K562 (cell line): ENCODE results near the gene CTBP2. TPM values are rescaled to one million over a fixed set of nuclear protein-coding genes. Genes with fewer than 3 reads are reported as not detected.

Experiments used
- CHD7 ChIP-seq: fragments of 200-600 bp; sonication (generic); IDR thresholded peaks from one replicate; pipeline ENCODE4 v1.6.1; 2012; ENCODE audit warnings: mild to moderate bottlenecking, low read depth, low read length, inconsistent platforms
- ELF2 ChIP-seq: fragments of 250-450 bp; sonication (Bioruptor Pico); IDR thresholded peaks from 2 replicates; pipeline ENCODE4 v1.5.0; 2021; ENCODE audit warnings: mild to moderate bottlenecking
- ERF ChIP-seq: fragments of 450-650 bp; formaldehyde crosslinking; IDR thresholded peaks from 2 replicates; pipeline ENCODE4 v1.4.0; 2020; ENCODE audit warnings: mild to moderate bottlenecking, mixed read lengths
- NKRF ChIP-seq: fragments of 450-650 bp; IDR thresholded peaks from 2 replicates; pipeline ENCODE4 v1.6.1; 2016; ENCODE audit warnings: borderline replicate concordance
- NR4A1 ChIP-seq, 2 experiments: fragments of 250-450 bp in 1 of 2; fragments of 450-650 bp in 1 of 2; sonication (Bioruptor Pico) in 1 of 2; IDR thresholded peaks; 2 replicates each; pipeline versions ENCODE4 v1.4.0 to v1.6.1; 2016 to 2020; ENCODE audit warnings: mild to moderate bottlenecking in 2 of 2, missing compliant biosample characterization in 1 of 2, missing genetic modification characterization in 1 of 2, moderate library complexity in 1 of 2
- RAD51 ChIP-seq: fragments of 450-650 bp; IDR thresholded peaks from 2 replicates; pipeline ENCODE4 v1.7.1; 2016; ENCODE audit warnings: low read depth, mild to moderate bottlenecking, borderline replicate concordance
- RBM34 ChIP-seq: fragments of 200-400 bp; formaldehyde crosslinking; IDR thresholded peaks from 2 replicates; pipeline ENCODE4 v1.6.1; 2018; ENCODE audit warnings: low read length, borderline replicate concordance; ENCODE audit not compliant: insufficient read depth
- SIN3B ChIP-seq: fragments of 450-650 bp; IDR thresholded peaks from 2 replicates; pipeline ENCODE4 v1.6.1; 2017; ENCODE audit warnings: low read depth, mild to moderate bottlenecking, moderate library complexity
- TBL1XR1 ChIP-seq, 2 experiments: IDR thresholded peaks; 2 replicates each; pipeline ENCODE4 v1.6.1; 2012; ENCODE audit warnings: improper control_type of control experiment in 2 of 2, low read length in 2 of 2, mild to moderate bottlenecking in 1 of 2
- TSC22D4 ChIP-seq: fragments of 450-650 bp; IDR thresholded peaks from 2 replicates; pipeline ENCODE4 v1.6.1; 2016; ENCODE audit warnings: missing genetic modification characterization, missing biosample characterization, control low read depth
- ZNF253 ChIP-seq: fragments of 250-450 bp; sonication (Bioruptor Pico); conservative IDR thresholded peaks from 2 replicates; pipeline ENCODE4 v1.6.1; 2021; ENCODE audit warnings: mild to moderate bottlenecking
- ZNF263 ChIP-seq: sonication (generic); formaldehyde crosslinking; IDR thresholded peaks from 2 replicates; pipeline ENCODE4 v1.8.0; 2022; ENCODE audit warnings: mild to moderate bottlenecking, missing genetic modification reagents, borderline replicate concordance
- ZNF57 ChIP-seq: fragments of 450-650 bp; formaldehyde crosslinking; IDR thresholded peaks from 2 replicates; pipeline ENCODE4 v1.4.0; 2020; ENCODE audit warnings: mild to moderate bottlenecking, moderate library complexity
- ZNF696 ChIP-seq: fragments of 250-450 bp; sonication (Bioruptor Pico); conservative IDR thresholded peaks from 2 replicates; pipeline ENCODE4 v1.4.0; 2020; ENCODE audit warnings: mild to moderate bottlenecking, moderate library complexity
- polyA plus RNA-seq, 8 experiments: library from polyadenylated mRNA; depleted of rRNA in 4 of 8; stranded (reverse) in 5 of 8; unstranded in 3 of 8; fragments of >200 nt; fragmentation: Nextera tagmentation in 2 of 8; fragmentation: Illumina TruSeq in 1 of 8; extraction: Ambion mirVana in 2 of 8; extraction: Trizol in 1 of 8; gene quantifications; 2 replicates each; pipeline versions ENCODE4 v1.2.1 to v1.2.3, GENCODE V29; 2011 to 2014; ENCODE audit warnings: inconsistent platforms in 1 of 8, missing spikeins in 1 of 8
- total RNA-seq, 7 experiments: library from RNA; depleted of rRNA in 6 of 7; stranded (reverse); fragments of >200 nt in 6 of 7; fragmentation: Illumina TruSeq in 2 of 7; extraction: Trizol in 2 of 7; gene quantifications; 2 replicates each; pipeline versions ENCODE4 v1.2.1 to v1.2.3, GENCODE V29; 2011 to 2021; ENCODE audit warnings: low replicate concordance in 1 of 7

The CTBP2 gene
- total and polyA plus RNA-seq, 9 of the 15 experiments (the other 6 are each of a cell fraction or from before 2014, with no cell fraction given) = 1.3 to 8.8 (median 5.1) TPM

DNA sequence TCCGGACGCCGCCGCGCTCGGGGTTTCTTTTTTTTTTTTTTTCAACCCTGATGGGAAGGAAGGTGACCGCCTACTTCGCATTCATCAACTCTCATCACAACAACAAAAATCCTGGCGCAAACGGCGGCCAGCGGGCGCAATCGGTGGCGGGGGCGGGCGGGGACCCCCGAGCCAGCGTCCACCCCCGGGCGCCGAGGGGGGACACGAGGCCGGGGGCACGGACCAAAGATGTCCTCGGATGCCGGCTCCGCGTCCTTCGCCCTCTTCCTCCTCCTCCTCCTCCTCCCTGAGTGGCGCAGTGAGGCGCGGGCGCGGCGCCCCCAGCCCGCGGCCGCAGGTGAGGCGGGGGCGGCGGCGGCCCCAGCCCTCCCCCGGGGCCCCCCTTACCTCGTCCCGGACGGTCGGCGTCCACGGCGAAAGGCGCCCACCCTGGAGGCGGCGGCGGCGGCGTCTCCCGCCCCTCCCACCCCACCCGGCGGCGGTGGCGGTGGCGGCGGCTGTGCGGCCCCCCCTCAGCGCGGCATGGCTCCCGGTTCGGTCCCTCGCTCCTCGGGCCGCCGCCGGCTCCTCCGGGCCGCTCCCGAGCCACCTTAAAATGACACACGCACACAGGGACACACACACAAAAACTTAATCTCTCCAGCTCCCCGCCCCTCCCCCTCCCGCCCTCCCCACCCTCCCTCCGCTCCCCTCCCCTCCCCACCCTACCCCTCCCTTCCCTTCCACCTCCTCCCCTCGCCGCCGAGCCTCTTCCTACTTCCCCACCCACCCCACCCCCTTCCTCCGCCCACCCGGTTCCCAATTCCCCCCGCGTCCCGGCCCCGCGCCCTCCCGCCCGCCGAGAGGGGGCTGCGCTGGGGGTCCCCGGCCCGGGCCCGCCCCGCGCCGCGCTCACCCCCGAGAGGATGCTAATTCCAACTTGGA is at the start of gene CTBP2 (continued):
- TF ChIP-seq CHD7 (no peak), ERF (no peak), ZNF696 (CRISPR knock-in tag) (no peak), TBL1XR1 (IDR thresholded peaks at IDR 0.05; ENCODE audit: low read length in 2 of 2) (no peak), RAD51 (no peak), NKRF (no peak), ZNF263 (CRISPR knock-in tag) (peak; percentile 32; the same call in 1 of the 2 replicates), ELF2 (CRISPR knock-in tag) (no peak), RBM34 (no peak), ZNF253 (CRISPR knock-in tag) (no peak), NR4A1 (CRISPR knock-in tag; IDR thresholded peaks at IDR 0.05) (no peak), NR4A1 (tag; IDR thresholded peaks at IDR 0.05) (no peak), ZNF57 (CRISPR knock-in tag) (no peak), TSC22D4 (tag) (no peak), SIN3B (no peak)
